Glutamatergic neuron (in vitro differentiated cells): ENCODE measurements around the gene NAB2. TPM values are rescaled to one million over a fixed set of nuclear protein-coding genes. Genes with fewer than 3 reads are reported as not detected.

Source experiments
- DNase-seq: peaks from one replicate; pipeline ENCODE4 v3.0.0; 2022
- H3K27ac Mint-ChIP-seq: one replicate; pipeline ENCODE4 v1.8.0; 2020; ENCODE audit warnings: mild to moderate bottlenecking, mixed read lengths, inconsistent platforms; ENCODE audit not compliant: unreplicated experiment
- H3K27me3 Mint-ChIP-seq: one replicate; pipeline ENCODE4 v1.8.0; 2020; ENCODE audit warnings: mild to moderate bottlenecking, moderate library complexity, mixed read lengths, inconsistent platforms; ENCODE audit not compliant: unreplicated experiment
- H3K36me3 Mint-ChIP-seq: one replicate; pipeline ENCODE4 v1.8.0; 2020; ENCODE audit warnings: mild to moderate bottlenecking, mixed read lengths, inconsistent platforms; ENCODE audit not compliant: unreplicated experiment
- H3K4me1 Mint-ChIP-seq: one replicate; pipeline ENCODE4 v1.8.0; 2020; ENCODE audit warnings: mild to moderate bottlenecking, low read depth, mixed read lengths, inconsistent platforms; ENCODE audit not compliant: unreplicated experiment
- H3K4me3 Mint-ChIP-seq: one replicate; pipeline ENCODE4 v1.8.0; 2020; ENCODE audit warnings: mild to moderate bottlenecking, mixed read lengths, inconsistent platforms; ENCODE audit not compliant: unreplicated experiment
- H3K9me3 Mint-ChIP-seq: one replicate; pipeline ENCODE4 v1.8.0; 2020; ENCODE audit warnings: mild to moderate bottlenecking, moderate library complexity, mixed read lengths, inconsistent platforms; ENCODE audit not compliant: unreplicated experiment
- total RNA-seq: library from RNA; stranded (reverse); fragmentation: NEBNext Ultra II Directional; extraction: Animal tissue kit (Norgen Biotek cat#: 25700); gene quantifications from one replicate; pipeline ENCODE4 v1.2.1, GENCODE V29; 2021; ENCODE audit not compliant: unreplicated experiment
- TF ChIP-seq, protein P1 (sequence below): fragments of 200-600 bp; sonication (generic); IDR thresholded peaks from one replicate; pipeline ENCODE4 v1.5.0; 2021; ENCODE audit not compliant: partially characterized antibody, unreplicated experiment

NAB2 gene
- total RNA-seq, 1 donor from 2014 or later = 20.0 TPM

DNA sequence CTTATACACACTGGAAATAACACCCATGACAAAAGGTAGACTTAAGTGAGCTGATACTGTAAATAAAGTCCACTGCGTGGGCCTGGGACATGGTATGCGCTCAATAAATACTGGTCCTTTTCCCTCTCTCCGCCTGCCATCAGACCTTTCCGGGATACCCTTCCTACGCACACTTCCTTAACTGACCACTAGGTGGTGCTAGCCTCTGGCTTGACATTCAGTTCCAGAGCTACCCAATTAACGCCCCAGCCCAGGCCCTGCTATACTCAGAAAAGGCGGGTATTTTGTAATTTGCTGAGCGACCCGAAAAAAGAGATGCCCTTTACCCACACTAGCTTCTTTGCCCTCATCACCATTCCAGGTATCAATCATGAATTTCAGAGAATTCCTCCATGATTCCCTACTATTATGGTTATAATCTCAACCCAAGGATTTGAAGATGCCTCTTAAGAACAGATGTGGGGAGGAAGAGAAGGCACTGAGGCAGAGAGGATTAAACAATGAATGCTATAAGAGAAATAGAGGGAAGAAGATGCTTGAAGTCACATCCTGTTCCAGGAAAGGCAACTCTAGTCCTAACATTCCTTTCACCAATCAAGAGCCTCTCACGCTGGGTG is 35.5 kb downstream of the NAB2 start:
- H3K9me3 Mint-ChIP-seq = peaks cover 5% of the 10 kb centered on the region
- H3K27ac Mint-ChIP-seq = no peak overlapping the region
- peak overlapping the region; percentile 6 for H3K4me3 Mint-ChIP-seq
- peaks cover 6% of the 10 kb centered on the region for H3K27me3 Mint-ChIP-seq
- peak; percentile 80 for DNase-seq
- peaks cover 4% of the 10 kb centered on the region for H3K4me1 Mint-ChIP-seq
- H3K36me3 Mint-ChIP-seq = peaks cover 1% of the 10 kb centered on the region
- TF ChIP-seq, protein P1, sequence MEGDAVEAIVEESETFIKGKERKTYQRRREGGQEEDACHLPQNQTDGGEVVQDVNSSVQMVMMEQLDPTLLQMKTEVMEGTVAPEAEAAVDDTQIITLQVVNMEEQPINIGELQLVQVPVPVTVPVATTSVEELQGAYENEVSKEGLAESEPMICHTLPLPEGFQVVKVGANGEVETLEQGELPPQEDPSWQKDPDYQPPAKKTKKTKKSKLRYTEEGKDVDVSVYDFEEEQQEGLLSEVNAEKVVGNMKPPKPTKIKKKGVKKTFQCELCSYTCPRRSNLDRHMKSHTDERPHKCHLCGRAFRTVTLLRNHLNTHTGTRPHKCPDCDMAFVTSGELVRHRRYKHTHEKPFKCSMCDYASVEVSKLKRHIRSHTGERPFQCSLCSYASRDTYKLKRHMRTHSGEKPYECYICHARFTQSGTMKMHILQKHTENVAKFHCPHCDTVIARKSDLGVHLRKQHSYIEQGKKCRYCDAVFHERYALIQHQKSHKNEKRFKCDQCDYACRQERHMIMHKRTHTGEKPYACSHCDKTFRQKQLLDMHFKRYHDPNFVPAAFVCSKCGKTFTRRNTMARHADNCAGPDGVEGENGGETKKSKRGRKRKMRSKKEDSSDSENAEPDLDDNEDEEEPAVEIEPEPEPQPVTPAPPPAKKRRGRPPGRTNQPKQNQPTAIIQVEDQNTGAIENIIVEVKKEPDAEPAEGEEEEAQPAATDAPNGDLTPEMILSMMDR = peak; percentile 95

DNA sequence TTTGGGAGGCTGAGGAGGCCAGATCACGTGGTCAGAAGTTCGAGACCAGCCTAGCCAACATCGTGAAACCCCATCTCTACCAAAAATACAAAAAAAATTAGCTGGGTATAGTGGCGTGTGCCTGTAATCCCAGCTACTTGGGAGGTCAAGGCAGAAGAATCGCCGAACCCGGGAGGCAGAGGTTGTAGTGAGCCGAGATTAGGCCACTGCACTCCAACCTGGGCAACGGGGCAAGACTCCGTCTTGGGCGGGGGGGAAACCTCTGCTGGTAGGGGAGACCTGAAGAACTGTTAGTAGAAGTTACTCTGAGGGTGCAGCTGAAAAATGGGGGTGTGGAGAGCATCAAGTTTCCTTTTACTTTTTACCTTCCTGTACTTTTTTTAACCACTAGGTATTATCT is 37.1 kb downstream of the NAB2 start:
- Mint-ChIP-seq H3K9me3 (peaks cover 5% of the 10 kb centered on the region), H3K27me3 (peaks cover 4% of the 10 kb centered on the region), H3K27ac (no peak overlapping the region), H3K4me3 (no peak overlapping the region), H3K4me1 (peaks cover 12% of the 10 kb centered on the region), H3K36me3 (no peaks in the 10 kb centered on the region)
- TF ChIP-seq, protein P1 = no peak
- no peak for DNase-seq

DNA sequence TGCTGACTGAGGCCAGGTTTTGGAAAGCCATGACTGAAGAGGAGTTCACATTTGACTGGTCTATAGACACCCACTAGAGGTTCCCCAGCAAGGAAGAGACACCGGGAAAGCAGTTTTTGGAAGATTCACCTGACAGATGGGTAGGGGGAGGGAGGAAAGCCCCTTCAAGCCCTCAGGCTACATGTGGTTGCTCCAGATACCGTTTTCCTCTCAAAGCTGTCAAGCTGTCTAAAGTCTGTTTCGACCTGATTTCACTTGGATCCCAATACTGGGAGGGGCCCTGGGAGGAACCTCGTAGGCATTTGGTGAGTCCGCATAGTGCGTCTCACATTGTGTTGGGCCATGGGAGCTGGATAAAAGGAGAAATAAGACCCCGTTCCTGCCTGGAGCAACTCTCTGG is 37.6 kb downstream of the NAB2 start:
- peak overlapping the region; percentile 92 for H3K4me3 Mint-ChIP-seq
- H3K27me3 Mint-ChIP-seq = peaks cover 4% of the 10 kb centered on the region
- no peak overlapping the region for H3K27ac Mint-ChIP-seq
- no peaks in the 10 kb centered on the region for H3K36me3 Mint-ChIP-seq
- H3K4me1 Mint-ChIP-seq = peaks cover 16% of the 10 kb centered on the region
- no peak for DNase-seq
- TF ChIP-seq, protein P1 = no peak
- H3K9me3 Mint-ChIP-seq = peaks cover 5% of the 10 kb centered on the region

DNA sequence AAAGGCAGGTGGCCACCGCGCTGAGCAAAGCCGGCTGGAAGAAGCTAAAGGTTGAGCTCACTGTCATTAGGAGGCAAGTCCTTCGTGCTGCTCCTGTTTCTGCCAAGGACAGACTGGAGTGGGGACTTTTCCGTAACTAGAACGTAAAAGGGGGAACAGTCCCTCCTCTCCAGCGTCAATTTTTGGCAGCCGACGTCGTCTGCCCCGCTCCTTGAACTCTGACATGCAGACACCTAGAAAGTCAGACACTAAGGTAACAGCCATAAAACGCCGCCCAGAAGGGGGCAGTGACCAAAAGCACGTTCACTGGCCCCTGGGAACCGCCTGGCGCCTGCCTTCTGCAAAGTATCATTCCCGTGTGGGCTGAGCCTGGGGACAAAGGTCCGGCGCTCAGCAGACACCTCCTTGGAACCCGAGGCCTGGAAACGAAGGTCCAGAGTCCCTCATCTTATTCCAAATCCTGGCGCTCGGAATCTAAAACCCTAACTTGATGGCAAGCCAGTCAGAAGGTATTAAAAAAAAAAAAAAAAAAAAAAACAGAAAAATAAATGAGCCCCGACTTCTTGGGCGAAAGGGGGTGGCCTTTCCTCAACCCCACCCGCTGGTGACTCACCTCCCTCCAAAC is 38.3 kb downstream of the NAB2 start:
- Mint-ChIP-seq H3K36me3 (no peaks in the 10 kb centered on the region), H3K9me3 (peaks cover 5% of the 10 kb centered on the region), H3K27ac (peak overlapping the region; percentile 79), H3K27me3 (peaks cover 4% of the 10 kb centered on the region), H3K4me1 (peaks cover 20% of the 10 kb centered on the region), H3K4me3 (peak overlapping the region; percentile 92)
- TF ChIP-seq, protein P1 = no peak
- DNase-seq = peak; percentile 73

DNA sequence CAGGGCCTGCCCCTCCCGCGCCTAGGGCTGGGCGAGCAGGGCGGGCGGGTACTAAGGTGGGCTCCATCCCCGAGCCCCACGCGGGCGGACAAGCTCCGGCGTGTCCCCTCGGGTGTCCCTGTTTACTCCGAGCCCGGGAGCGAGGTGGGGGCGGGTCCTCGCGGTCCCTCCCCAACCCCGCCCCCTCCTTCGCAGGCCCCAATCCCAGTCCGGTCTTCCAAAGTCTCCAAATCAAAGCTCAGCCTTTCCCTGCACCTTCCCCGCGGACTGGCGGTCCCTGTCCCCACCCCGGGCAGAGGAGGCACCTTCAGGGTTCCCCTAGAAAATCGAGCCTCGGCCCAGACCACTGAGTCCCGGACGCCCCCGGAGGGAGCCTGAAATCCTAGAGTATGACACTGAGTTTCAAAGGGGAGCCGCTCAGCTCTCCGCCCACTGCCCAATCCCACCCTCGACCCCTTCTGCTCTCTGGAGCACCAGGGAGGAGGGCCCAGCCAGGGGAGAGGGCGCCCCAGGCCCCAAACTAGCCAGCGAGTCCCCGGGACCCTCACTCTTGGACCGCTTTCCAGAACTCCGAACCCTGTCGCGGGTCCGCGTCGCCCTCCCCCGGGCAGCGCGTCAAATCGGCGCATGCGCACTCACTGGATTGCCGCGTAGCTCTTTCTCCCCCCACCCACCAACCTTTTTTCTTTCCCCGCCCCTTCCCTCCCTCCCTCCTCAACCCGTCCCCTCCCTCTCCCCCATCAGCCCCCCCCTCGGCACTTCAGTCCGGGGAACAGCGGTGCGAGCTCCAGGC is 39.0 kb downstream of the NAB2 start, which contains the start of gene LRP1:
TSS of gene LRP1 (plus strand) at position 758 of the 793 bp plus-strand sequence. CDS start 482 bp downstream, outside the sequence.
- peaks cover 25% of the 10 kb centered on the region for H3K4me1 Mint-ChIP-seq
- H3K27ac Mint-ChIP-seq = peak within 1 kb of the TSS; percentile 79
- peak within 1 kb of the TSS; percentile 92 for H3K4me3 Mint-ChIP-seq
- H3K36me3 Mint-ChIP-seq = no peaks in the 10 kb centered on the region
- peaks cover 5% of the 10 kb centered on the region for H3K9me3 Mint-ChIP-seq
- TF ChIP-seq, protein P1 = no peak
- peaks cover 4% of the 10 kb centered on the region for H3K27me3 Mint-ChIP-seq
- peak; percentile 77 for DNase-seq
